GM19193 (cell line): ENCODE results near the gene PDE4A.

ENCODE experiments used
- POLR2A ChIP-seq: IDR thresholded peaks from 4 replicates; pipeline ENCODE4 v1.6.1; 2011; ENCODE audit not compliant: insufficient read depth, insufficient read length; ENCODE audit errors: extremely low read depth

PDE4A gene

GRCh38 chr19:10508036-10508435 is 87.7 kb downstream of the PDE4A start:
- TF ChIP-seq POLR2A, result no peak

GRCh38 chr19:10508707-10509106 is 88.4 kb downstream of the PDE4A start:
- no peak for TF ChIP-seq POLR2A

DNA sequence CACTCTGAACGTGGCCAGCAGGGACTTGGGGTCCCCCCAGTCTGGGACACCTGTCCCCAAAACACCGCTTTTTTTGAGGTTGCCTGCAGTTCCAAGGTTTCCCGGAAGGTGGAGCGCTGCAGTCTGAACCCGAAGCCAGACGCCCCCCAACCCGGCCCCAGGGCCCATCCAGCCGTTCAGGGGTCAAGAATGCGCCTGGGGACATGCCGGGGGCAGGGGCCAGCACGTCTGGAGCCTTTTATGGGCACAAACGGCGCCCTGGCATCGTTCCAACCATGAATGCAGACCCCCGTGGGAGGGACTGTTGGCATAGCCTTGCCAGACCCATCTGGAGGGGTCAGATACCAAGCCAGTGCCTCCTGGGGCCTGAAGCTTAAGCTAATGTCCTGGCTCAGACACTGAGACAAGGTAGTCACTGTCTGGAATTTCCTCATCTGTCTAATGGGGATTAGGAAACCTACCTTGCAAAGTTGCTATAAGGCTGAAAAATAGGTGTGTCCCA is 90.0 kb downstream of the PDE4A start:
- TF ChIP-seq POLR2A, result no peak

GRCh38 chr19:10513223-10513622 is 92.9 kb downstream of the PDE4A start:
- TF ChIP-seq POLR2A, result no peak

DNA sequence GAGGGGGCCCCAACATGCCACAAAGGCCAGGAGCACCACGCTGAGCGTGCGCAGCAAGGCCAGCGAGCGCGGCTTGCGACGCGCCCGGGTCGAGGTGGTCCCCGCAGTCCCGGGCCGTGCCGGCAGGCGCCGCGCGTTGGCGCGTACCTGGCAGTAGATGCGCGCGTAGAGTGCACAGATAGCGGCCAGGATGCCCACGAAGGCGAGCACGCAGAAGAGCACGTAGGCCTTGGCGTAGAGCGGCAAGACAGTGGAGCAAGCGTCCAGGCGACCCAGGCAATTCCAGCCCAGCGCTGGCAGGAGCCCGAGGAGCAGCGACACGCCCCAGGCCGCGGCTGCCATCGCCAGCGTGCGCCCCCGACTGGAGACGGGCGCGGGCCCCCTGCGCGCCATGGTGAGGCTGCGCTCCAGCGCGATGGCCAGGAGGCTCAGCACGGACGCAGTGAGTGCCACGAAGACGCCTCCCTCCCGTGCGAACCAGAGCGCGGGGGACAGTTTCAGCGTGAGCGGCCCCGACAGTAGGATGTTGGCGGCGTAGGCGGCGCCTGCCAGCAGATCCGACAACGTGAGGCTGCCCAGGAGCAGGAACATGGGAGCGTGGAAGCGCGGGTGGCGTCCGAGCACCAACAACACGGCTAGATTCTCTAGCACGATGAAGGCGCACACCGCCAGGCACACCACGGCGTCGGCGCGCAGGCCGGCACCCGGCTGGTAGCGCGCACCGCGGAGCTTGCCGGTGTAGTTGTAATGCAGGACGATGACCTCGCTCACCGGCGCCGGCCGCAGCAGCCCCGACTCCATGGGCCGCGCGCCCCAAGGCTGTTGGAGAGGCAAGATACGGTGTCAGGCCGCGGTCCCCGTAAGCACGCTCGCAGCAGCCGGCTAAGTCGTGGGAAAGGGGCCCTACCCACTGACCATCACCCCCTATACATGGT is 94.1 kb downstream of the PDE4A start:
- no peak for TF ChIP-seq POLR2A

DNA sequence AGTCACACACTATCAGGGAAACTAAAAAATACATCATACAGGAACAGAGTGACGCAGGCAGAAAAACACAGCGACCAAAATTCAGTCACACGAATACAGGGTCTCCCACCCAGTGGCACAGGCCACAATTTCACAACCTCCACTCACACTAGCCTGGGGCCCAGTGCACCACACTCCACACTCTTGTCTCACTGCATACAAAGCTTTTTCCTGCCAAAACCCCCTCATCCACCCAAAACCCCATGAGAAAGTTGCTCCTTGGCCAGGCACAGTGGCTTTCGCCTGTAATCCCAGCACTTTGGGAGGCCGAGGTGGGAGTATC is 95.7 kb downstream of the PDE4A start:
- no peak for TF ChIP-seq POLR2A

GRCh38 chr19:10516671-10517286 is 96.4 kb downstream of the PDE4A start:
- TF ChIP-seq POLR2A, result no peak

- no peak for TF ChIP-seq POLR2A
These were observed 97.0 kb downstream of the PDE4A start, which contains the start of gene S1PR5 for GRCh38 chr19:10517361-10517759. Gene S1PR5, minus strand, starts transcription at chr19:10517447. Its CDS starts 2,436 bp downstream, at chr19:10515011.

DNA sequence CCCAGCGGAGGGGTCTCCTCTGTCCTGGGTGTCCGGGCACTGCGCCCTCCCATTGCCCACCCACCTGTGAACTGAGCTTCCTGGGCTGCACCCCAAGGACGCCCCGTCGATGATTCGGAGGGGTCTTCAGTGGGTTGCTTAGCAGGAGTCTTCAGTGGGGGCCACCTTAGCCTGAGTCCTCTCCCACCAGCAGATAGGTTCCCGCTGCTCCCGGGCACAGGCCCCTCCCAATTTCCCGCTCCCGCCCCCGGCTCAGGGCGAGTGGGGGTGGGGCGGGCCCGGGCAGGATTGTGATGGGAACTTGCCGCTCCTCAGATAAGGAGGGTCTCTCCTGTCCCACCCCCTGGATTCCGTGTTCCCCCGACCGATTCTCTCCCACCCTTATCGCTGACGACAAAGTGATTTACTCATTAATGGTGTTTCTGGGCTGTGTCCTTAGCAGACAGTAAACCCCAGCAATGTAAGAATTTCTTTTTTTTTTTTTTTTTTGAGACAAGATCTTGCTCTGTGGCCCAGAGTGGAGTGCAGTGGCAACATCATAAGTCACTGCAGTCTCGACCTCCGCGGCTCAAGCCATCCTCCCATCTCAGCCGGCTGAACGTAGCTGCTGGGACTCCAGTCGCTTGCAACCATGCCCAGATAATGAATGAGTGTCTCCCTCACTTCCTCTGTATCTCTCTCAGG is 97.6 kb downstream of the PDE4A start:
- TF ChIP-seq POLR2A, result no peak

- TF ChIP-seq POLR2A, result no peak
These were observed 98.4 kb downstream of the PDE4A start for GRCh38 chr19:10518444-10519361.
